Skin of body (tissue), 2 donors: ENCODE results near the gene FBXO2. TPM values are rescaled to one million over a fixed set of nuclear protein-coding genes. Genes with fewer than 3 reads are reported as not detected.
A peak's percentile ranks its signal among the peaks of the same experiment; 100 is the strongest.

Experiments used
- DNase-seq: peaks from one replicate; lab custom pipeline; 2025; lab: John Stamatoyannopoulos, UW
- total RNA-seq: library from RNA; depleted of rRNA; stranded (reverse); fragments of >200 nt; gene quantifications from one replicate; pipeline ENCODE4 v1.2.3, GENCODE V29; 2014

FBXO2 gene
- total RNA-seq, 1 donor from 2014 or later = 0.99 TPM

DNA sequence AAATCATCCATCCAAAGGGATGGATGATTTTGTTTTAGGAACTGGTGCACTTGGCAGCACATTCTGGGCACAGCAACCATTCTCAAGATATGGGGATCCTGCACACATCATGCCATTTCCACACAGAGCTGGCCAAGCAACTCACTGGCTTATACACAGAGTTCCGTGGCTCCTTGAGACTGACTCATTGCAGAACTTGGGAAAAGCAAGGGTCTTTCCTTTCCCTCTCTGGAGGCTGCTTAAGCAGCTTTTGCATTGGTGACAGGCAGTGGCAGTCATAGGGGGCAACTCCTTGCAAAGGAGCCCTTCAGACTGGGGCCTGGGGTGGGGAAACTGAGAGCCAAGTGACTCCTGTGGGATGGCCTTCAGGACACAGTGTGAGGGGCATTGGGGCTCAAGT lies 28.6 kb upstream of the FBXO2 start:
- DNase-seq = no peak

DNA sequence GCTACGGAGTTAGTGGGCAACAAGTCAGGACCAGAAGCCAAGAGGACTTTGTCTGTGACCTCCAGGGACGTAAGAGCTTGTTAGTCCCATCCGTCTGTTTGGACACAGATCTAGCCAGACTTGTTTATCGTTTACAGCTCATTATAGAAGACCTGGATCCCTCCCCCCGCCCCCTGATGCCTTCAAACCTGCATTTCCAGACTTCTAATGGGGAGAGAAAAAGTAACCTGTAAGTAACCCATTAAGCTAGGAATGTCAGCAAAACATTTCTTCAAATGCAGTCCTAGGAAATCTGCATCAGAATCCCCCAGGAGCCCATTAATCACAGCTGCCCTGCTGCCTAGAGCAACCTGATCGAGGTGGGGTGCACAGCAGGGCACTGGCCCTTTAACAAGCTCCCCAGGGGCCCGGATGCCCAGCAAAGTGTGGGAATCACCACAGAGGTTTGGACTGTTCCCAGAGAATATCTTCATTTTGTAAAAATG lies 28.1 kb upstream of the FBXO2 start:
- no peak for DNase-seq

DNA sequence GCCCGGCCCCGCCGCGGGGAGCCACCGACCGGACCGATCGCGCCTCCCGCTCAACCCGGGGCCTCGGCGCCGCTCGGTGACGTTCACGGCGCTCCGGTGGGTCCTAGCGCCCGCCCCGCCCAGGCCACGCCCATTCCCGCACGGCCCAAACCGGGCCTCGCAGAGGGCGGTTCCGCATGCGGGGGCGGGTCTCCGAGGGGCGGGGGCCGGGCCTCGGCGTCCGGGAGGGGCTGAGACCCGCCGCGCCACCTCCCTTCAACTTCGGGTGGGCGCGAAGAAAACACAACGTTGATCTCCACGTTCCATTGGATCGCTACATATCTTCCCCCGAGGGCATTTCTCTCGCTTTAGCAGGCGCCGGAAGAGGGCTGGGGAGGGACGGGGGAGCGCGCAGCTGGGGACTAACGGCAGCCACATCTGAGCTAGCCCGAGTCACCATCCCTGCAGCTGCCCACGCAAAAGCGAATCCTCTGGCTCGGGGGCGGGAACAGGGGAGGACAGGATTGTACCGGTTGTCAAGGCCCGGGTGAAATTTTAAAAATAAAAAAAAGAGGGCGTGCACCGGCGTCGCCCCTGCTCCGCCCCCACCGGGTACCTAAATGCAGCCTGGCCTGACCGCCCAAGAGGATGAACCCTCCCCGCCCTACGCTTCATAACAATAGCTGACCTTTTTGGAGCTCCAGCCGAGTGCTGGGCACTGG lies 27.0 kb upstream of the FBXO2 start, which contains the start of gene MAD2L2:
MAD2L2 (minus strand) TSS at position 78 of the 701 bp plus-strand sequence. CDS start 547 bp downstream, outside the sequence.
- DNase-seq = peak; percentile 75

DNA sequence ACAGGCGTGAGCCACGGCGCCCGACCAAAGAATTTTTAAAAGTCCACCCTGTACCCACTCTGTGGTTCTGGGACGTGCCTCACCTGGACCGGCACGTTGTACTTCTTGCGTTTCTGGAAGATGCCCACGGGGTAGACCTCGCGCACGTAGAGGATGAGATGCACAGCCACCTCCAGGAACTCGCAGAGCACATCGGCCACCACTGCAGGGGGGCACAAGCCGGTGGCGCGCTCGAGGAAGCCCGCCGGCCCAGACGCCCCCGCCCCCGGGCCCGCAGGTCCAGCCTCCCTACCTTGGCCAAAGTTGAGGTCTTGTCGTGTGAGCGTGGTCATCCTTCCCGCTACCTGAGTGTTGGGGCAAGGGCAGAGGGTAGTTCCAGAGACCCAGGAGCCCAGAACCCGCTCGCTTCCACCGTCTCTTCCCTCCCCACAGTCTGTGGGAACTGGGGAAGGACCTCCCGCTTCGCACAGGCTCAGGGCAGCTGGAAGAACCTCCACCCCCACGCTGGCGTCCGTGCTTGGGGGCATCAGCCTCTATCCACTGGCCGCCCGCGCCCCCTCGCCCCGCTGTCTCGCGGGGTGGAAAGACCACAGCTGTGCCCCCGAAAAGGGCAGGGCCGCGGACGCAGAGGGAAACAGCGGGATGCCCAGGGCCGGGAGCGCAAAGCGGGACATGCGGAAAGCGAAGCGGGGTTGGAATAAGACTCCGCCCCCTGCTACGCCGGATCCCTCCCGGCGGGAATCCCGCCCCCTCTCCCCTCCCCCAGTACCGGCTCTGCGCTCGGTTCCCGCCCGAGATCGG lies 26.2 kb upstream of the FBXO2 start:
- peak; percentile 70 for DNase-seq

DNA sequence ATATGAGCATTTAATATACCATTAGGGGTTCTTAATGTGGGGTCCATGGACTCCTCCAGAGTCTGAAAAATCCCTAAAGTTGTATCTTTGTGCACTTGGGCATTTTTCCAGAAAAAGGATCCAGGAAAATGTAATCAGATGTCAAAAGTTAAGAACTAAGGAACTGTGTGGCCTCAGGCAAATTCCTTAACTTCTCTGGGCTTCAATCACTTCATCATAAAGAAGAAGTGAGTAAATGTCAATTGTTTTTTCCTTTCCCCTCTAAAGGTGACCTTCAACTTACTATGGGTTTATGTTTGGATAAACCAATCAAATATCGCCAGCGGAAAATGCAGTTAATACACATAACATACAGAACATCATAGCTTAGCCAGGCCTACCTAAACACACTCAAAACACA lies 24.2 kb upstream of the FBXO2 start:
- no peak for DNase-seq

DNA sequence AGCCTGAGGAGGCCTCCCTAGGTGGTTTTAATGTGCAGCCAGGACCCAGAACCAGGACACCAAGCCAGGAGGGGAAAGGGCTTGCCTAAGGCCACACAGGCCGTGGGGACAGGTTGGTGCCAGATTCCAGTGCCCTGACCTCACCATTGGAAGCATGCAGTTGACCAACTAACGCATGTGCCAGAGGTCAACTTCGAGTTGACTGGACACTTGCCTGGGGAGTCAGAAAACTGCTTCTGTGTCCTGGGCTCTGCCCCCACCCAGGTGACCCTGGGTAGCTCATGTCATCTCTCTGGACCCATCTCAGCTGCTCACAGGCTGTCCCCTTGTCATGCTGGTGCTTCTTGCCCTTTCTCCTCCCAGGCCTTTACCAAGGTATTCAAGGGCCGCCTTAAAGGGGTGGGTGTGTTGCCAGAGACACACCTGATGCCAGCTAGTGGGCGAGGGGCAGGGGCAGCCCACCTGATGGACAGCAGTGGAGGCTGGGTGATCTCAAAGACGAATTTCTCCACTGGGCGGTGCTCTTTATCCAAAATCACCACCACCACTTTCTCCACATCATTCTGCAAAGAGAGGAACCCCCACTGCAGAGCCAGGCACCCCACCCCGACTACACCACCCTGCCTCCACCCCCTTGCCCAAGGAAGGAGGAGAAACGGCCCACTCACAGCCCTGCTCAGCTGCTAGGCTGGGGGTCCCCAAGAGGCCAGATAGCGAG lies 22.3 kb upstream of the FBXO2 start:
- no peak for DNase-seq

DNA sequence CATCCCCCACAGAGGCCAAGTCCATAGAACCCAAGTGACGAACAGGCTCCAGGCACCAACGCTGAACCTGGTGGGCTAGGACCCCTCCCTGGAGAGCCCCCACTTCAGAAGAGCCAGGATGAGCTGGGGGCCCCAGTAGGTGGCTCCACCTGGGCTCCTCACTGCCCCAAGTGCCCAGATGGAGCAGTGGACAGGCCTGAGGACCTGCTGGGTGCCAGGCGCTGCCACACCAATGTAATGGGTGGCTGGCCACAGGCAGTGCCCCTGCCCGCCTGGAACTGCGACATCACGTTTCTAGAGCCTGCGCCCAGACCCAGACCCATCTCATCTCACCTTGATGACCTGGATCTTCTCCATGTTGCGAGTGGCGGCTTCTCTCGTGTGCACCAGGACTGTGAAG lies 21.1 kb upstream of the FBXO2 start:
- DNase-seq = no peak

DNA sequence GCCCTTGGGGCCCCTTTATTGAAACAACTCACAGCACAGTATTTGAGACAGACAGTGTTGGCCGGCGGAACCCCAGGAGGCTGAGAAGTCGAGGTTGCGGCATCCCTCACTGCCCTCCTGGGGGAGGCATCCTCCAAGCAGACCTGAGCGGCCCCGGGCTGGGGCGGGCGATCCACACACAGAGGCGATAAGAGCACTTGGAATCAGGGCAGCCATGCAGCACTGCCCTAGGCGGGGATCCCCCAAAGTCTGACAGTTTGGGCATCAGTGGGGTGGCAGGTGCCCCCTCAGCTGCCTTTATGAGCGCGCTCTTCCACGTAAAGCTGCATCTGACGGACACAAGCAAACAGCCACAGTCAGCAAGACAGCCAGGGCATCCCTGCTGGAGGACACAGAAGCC lies 20.3 kb upstream of the FBXO2 start:
- DNase-seq = no peak

DNA sequence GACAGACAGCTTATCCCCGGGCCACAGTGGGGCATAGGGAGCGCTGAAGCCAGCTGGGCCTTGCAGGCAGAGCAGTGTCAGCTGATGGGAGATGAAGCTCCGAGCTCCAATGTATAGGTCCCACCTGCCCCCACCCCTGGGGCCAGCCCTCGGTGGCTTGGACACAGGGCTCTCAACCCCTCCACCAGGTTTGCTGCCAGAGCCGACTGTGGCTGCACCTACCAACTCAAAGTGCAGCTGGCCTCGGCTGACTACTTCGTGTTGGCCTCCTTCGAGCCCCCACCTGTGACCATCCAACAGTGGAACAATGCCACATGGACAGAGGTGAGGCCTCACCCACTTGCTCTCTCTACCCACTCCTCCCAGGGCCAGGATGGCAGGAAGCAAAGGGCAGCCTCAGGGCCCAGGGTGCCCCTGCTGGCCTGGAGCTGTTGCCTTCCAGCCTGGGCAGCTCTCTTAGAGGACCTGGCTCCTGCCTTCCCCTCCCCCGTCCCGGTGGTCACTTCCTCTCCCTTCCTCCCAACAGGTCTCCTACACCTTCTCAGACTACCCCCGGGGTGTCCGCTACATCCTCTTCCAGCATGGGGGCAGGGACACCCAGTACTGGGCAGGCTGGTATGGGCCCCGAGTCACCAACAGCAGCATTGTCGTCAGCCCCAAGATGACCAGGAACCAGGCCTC lies 19.0 kb upstream of the FBXO2 start:
- no peak for DNase-seq

DNA sequence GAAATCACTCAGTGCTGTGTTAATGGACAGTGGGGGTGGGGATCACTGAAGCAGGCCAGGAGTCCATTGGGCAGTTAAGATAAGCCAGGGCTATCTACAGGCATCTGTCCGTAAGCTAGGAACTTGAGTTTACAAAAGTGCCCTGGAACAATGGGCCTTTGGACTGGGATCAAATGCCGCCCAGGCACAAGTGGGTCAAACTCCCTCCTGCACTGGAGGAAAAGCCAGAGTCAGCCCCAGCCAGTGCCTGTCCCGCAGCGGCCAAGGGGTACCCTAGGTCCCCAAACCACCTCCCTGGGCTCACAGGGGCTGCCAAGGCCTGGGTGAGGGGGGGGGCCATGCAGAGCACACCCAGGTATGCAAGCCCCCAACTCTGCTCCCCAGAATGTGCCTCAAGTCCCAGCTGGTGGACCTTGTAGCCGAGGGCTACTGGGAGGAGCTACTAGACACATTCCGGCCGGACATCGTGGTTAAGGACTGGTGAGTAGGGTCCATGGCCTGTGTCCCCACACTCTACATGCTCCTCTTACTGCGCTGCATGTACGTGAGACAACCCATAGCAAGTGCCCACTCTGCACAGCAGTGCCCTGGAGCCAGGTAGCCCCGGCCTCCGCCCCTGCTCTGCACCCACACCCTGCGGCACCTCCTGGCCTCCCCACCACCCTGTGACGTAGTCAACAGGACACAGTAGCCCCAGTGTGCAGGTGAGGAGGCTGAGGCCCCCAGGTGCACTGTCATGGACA lies 17.5 kb upstream of the FBXO2 start:
- no peak for DNase-seq

DNA sequence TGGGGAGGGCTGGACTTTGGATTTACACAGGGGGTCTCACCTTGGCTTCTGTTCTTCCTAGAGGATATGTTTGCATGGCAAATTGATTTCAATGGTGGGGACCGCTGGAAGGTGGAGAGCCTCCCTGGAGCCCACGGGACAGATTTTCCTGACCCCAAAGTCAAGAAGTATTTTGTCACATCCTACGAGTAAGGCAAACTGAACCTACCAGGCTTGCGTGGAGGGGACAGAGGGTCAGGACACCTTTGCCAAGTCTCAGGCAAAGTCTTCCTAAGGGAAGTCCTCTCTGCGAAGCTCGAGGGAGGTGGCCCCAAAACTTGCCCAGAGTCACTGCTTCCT lies 16.9 kb upstream of the FBXO2 start:
- DNase-seq = no peak

DNA sequence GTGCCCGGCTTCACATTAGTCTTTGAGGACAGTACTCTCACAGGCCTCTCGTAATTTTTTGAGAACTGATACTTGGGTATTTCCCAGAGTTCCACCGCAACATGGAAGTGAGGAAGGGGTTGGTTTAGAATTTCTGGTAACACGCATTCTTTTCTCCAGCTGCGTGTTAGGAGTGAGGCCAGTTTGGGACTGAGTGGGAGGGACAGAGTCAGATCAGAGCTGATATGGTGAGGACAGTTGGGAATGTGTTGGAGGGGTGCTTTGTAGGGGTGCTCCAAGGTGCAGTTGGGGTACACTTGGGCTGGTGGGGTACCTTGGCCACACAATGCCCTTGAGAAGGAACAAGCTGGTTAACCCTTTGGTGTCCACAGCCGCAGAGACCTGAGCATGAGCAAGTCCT lies 16.5 kb upstream of the FBXO2 start:
- DNase-seq = no peak

DNA sequence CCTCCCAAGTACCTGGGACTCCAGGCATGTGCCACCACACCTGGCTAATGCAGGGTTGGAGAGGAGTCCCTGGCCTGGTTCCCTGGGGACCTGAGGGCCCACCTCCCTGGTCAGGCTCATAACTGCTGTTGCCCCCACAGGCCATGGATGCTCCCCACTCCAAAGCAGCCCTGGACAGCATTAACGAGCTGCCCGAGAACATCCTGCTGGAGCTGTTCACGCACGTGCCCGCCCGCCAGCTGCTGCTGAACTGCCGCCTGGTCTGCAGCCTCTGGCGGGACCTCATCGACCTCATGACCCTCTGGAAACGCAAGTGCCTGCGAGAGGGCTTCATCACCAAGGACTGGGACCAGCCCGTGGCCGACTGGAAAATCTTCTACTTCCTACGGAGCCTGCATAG lies 14.3 kb upstream of the FBXO2 start:
- no peak for DNase-seq

DNA sequence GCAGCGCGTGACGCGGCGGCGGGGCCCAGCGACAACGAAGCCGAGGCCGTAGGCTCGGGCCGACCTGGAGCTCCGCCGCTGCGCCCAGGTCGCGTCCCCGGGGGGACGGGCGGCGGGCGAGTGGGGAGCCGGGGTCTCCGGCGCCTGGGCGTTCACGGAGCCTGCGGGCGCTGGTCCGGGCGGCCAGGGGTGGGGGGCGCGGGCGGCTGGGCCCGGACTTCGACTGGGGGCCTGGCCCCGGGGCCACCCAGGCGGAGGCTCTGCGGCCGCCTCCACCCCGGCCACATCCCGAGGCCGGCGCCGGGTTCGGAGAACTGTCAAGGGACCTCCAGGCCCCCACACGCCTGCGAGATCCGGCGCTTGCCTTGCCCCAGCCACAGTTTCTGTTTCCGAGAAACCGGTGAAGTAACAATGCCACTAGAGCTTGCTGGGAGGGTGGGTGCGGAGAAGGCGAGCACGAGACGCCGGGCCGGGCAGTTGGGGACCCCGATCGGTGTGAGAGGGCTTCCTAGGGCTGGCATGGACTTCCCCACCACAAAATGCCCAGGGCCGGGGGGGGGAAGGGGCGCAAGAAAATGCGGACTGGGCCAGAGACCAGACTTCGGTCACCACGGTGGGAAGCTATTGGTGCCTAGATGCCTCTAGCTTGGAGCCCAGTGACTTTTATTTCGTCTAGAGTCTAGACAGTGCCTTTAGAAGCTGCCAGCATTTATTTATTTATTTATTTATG lies 10.3 kb upstream of the FBXO2 start:
- DNase-seq = no peak

DNA sequence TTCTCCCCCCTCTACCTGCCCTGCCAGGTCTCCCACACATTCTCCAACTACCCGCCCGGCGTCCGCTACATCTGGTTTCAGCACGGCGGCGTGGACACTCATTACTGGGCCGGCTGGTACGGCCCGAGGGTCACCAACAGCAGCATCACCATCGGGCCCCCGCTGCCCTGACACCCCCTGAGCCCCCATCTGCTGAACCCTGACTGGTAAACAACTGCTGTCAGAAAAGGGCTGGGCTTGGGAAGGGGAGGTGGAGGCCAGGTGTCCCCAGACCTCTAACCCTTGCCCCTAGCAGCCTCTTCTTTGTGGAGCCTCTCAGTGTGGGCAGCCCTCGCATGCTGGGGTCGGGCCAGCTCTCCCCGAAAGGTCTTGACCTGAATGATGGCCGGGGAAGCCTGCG lies 6.9 kb upstream of the FBXO2 start:
- no peak for DNase-seq

DNA sequence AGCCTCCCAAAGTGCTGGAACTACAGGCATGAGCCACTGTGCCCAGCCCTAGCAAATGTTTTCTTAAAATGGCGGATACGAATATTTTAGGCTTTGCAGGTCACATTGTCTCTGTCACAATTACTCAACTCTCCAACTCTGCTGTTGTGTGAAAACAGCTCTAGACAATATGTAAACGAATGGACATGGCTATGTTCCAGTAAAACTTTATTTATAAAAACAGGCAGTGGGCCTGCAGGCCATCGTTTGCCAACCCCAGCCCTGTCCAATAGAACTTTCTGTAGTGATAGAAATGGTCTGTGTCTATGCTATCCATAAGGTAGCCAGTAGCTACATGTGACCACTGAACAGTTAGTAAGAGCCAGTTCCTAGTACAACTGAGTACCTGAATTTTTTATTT lies 5.5 kb upstream of the FBXO2 start:
- no peak for DNase-seq

DNA sequence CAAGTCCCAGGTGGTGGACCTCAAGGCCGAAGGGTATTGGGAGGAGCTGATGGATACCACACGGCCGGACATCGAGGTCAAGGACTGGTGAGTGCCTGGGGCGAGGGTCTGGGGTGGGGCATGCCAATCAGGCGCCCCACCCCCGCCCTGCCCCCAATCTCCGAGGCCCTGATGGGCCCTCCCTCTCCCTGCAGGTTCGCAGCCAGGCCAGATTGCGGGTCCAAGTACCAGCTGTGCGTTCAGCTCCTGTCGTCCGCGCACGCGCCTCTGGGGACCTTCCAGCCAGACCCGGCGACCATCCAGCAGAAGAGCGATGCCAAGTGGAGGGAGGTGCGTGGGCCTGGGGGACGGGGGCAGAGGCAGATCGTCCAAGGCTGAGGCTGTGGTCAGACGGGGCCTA lies 4.3 kb upstream of the FBXO2 start:
- DNase-seq = no peak

DNA sequence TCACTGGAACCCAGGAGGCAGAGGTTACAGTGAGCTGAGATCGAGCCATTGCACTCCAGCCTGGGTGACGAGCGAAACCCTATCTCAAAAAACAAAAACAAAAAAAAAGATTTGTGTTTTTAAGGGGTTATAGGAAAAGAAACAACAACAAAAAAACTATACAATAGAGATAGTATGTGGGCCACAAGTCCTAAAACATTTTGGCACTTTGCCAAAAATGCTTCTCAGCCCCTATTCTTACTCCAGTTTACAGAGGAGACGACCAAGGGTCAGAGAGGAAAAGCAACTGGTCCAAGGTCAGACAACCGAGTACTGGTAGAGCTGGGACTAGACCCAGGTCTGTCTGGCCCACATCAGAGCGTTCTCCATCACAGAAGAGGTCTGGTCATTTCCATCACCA lies 3.4 kb upstream of the FBXO2 start:
- no peak for DNase-seq

DNA sequence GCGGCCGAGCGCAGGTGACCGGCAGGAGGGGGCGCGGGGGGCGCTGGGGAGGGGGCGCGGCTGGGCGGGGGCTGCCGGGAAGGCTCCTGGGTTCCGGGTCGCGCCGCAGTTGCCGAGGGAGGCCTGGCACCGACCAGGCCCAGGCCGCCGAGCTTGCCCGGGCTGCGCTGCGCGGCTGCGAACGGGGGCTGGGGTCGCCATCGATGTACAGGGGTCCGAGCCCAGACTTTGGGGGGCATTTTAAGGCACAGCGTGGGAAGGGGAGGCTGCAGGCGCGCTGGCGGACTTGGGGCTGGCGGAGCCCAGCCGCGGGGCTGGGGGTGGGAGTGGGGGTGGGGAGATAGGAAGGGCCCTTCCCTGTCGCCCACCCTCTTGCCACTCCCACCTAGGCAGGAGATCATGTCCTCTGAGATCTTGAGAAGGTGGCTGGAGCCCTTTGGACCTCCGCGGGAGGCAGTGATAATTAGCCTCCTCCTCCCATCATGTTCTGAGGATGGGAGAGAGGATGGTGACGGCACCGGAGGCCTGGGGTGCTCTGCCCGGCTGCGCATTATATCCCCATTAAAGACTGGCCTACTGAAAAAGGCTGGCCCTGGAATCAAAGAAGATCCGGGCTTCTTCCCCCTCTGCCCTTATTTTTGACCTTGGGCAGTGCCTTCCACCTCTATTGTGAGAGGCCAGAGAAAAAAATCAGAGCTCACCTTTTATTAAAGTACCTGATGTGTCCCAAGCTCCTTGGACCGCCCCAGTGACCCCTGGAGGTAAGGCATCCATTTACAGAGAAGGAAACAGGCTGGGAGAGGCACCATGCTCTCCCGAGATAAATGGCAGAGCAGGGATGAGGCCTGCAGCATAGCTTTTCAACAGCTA lies 945 bp upstream of the FBXO2 start:
- no peak for DNase-seq

DNA sequence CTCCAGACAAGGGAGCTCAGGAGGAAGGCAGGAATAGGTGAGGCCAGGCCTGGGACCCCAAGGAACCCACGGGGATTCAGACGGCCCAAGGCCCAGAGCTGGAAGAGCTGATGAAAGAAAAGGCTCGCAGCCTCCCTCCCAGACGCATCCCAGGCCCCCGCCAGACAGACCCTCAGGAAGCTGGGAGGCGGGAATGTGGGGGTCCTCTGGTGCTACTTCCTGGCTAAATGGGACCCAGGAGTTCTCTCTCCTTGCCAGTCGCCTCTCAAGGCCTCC lies 430 bp downstream of the FBXO2 start:
- no peak for DNase-seq
